GM19324 (cell line): ENCODE measurements around the gene ATP6V1F.

Experiments
- ATAC-seq: cut with Tn5 transposase; IDR thresholded peaks from one replicate; pipeline ENCODE4 v1.9.1; 2021; ENCODE audit warnings: mild to moderate bottlenecking, moderate library complexity; ENCODE audit not compliant: unreplicated experiment, low FRiP score

The ATP6V1F gene

DNA sequence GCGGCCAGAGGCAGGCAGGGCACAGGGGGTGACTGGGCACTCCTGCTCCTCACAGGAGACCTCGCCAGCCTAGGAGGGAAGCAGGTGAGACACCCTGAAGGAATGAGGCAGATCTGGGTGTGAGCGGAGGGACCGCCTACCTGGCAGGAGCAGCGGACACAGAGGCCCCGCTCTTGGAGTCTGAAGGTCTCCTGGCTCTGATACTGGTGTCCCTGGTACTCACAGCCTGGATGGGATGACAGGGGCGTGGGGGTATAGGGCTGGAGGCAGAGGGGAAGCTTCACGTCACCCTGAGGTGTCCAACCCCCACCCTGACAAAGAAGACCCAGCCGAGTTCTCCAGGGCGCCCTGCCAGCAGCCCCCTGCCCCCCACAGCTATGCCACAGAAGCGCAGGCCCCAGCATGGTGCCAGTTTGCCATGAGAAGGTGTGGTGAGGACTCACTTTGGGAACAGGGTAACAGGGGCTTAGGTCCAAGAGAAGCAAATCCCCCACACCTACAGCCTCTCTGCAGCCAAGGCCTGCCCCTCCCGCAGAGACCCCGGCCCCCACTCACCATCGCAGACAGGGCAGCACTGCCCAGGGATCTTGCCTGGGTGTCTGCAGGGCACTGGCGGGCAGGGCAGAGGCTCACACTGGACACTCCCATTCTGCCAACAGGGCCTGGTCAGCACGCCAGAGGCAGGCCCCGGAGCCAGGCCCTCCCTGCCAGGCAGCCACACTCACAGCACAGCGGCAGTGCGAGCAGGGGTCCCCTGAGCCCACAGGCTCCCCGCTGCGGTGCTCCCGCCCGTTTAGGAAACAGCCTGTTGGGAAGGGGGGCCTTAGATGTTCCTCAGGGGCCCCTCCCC is 30.8 kb downstream of the ATP6V1F start:
- no peak for ATAC-seq

DNA sequence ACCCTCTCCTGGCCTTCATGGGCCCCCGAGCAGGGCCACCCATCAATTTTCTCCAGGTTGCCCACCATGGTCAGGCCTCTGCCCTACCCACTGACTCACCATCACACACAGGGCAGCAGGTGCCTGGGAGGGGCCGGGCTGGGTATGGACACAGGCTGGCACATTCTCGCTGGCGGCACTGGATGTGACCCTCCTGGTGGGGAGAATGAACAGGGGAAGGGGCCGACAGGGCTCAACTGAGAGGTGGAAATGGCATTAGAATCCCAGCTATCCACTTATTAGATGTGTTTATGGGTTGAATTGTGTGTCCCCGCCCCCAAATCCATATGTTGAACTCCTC is 31.4 kb downstream of the ATP6V1F start:
- ATAC-seq: no peak

DNA sequence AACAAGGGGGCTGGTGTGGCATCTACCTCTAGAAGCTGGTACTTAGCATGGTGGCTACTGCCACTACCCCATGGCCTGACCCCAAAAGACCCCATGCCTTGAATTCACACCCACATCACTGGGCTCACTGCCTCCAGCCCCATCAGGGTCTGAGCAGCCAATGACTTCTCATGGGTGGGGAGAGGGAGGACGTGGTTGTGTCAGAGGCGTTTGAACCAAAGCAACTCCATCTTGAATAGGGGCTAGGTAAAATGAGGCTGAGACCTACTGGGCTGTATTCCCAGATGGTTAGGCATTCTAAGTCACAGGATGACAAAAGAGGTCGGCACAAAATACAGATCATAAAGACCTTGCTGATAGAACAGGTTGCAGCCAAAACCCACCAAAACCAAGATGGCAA is 32.7 kb downstream of the ATP6V1F start:
- no peak for ATAC-seq

DNA sequence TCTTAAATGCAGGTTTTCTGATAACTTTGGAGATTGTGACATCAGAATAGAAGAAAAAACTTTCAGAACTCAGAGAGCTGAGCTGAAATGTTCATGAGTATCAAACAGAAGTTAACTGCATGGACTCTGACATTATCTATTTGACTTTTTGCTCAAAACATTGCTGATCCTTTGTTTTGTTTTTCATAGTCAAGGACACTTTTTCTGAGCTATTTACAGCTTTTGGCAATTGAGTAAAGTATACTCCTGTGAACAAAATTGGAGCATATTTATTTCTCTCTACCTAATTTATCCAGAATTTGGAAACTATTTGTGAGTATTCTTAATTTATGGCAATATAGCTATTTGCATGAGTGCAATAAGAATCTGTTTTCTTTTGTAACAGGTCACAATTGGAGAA is 36.7 kb downstream of the ATP6V1F start:
- no peak for ATAC-seq

DNA sequence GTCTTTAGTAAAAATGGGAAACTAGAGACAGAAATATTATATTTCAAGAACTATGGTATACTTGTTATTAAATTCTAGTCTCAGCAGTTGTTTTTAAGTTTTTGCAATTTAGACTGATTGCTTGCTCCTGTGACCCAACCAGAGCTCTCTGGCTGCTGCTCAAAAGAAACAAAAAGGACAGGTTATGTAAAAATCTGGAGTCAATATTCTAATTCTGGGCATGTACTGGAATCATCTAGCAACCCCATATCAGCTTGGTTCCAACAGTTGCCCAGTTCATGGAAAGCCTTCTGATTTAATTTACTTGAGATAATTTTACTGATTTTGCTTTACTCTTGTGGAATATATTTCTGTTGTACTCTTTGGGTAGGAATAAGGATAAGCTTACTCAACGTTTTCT is 37.6 kb downstream of the ATP6V1F start:
- ATAC-seq: no peak

DNA sequence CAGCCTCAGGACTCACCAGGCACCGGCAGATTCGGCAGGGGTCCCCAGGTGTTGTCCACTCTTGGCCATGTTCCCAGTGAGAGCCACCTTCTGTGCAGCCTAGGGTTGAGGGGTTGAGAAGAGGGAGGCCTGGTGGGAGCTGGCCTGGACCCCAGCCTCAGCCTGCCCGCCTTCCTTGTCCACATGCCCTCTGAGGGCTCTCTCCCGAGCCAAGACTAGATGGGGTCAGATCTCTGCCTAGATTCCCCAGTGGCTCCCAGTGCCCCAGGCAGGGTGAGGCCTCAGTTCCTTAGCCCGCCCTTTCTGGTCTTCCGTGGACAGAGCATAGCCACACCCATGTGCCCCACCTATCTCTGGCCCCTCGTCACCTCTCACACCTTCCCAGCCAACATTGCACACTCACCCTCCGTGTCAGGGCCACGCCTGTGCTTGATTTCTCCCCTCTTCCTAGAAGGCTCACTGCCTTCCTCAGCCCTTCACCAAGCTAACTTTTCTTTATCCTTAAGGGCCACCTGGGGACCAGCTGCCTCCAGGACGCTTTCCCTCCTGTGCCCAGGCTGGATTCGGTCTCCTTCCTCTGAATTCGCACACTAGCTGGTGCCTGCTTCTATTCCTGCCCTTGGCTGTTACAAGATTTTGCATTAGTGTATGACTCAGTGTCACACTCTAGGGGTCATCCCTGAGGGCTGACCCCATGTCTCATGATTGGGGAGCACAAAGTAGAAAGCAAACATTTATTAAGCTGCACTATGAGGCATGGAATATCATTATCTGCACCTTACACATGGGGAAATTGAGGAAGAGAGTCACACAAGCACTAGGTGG is 40.3 kb downstream of the ATP6V1F start:
- ATAC-seq: no peak

DNA sequence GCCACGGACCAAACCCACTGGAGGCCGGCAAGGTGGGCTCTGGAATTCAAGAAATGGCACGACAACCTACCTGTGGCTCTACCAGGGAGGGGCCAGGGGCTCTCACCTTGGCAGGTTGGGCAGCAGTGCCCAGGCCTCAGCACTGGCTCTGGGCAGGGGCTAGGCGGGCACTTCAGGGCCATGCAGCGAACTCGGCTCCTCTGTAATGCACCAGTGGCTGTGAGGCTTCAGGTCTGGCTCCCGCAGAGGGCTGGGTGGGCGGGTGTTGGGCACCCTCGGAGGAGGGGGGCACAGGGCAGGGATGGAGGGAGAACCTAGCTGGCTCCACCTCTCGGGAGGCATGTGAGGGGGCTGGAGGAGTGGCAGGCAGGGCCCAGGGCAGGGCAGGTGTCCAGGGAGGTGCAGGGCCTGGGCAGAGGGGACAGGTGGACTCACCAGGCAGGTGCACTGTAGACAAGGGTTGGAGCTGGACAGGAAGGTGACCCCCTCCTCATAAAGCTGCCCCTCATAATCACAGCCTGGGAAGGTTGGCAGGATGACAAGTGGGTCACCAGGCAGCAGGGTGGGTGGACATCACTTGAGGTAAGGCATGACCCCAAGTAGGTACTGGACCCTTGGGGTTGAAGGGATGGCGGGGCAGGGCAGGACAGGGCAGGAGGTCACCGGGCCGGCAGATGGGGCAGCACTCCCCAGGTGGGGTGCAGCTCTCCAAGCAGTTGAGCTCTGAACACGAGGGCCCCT is 41.1 kb downstream of the ATP6V1F start:
- no peak for ATAC-seq

DNA sequence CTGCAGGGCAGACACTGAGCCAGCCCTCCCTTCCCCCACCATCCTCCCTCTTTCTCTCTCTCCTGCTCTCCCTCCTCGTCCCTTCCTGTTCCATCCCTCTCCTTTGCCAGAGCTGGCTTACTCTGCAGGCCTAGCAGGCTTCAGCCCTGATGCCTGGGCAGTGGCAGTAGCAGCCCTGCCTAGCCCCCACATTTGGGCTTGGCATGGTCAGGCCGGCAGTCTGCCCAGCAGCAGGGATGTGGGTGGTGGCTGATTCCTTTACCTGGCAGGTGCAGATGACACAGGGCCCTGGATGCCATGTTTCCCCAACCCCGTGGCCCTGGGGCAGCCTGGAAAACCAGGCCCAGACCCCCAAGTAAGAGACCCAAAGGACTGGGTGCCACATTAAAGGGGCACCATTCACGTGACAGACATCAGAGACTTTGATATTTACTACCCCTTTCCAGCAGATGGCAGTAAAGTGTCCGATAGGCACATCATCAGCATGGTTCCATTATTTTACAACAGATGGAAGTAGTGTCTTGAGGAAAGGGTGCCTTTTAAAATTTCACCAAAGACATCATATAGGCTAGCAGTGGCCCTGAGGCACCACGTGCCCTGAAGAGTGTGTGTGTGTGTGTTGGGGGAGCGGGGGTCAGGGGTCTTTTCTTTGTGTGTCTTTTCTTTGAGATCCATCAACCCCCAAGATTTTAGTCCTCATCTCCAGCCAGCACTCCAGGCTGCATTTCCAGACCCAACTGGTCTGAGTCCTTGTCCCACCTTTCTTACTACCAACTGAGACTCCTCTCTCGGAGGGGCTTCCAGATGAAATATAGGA is 41.9 kb downstream of the ATP6V1F start:
- no peak for ATAC-seq

DNA sequence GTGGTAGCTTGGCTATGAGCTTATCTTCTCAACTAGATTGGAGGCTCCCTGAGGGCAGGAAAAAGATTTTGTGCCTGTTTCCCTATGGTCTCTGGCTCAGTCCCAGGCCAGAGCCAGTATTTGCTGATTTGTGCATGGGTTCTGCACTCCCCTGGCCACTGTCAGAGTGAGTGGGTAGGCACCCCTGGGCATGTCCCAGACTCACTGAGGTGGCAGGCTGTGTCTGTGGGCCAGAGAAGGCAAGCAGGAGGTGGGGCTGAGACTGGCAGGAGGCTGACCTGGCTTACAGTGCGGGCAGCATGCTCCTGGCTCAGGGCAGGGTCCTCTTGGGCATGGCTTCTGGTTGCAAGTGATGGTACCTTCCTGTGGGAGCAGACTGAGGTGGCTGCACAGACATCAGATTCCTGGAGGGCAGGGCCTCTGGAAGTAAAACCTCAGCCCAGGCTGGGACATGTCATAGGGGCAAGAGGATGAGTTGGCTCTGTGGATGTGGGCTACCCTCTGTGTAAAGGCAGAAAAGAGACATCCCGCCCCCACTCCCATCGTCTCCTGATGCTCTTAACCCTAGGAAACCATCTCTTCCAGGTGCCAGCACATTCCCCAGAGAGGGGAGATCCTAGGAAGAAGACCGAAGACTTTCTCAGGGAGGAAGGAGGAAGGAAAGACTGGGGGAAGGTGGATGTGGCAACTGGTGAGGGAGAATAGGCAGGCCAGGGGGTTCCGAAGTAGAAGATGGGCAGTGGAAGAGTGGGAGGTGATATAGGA is 43.5 kb downstream of the ATP6V1F start:
- no peak for ATAC-seq

DNA sequence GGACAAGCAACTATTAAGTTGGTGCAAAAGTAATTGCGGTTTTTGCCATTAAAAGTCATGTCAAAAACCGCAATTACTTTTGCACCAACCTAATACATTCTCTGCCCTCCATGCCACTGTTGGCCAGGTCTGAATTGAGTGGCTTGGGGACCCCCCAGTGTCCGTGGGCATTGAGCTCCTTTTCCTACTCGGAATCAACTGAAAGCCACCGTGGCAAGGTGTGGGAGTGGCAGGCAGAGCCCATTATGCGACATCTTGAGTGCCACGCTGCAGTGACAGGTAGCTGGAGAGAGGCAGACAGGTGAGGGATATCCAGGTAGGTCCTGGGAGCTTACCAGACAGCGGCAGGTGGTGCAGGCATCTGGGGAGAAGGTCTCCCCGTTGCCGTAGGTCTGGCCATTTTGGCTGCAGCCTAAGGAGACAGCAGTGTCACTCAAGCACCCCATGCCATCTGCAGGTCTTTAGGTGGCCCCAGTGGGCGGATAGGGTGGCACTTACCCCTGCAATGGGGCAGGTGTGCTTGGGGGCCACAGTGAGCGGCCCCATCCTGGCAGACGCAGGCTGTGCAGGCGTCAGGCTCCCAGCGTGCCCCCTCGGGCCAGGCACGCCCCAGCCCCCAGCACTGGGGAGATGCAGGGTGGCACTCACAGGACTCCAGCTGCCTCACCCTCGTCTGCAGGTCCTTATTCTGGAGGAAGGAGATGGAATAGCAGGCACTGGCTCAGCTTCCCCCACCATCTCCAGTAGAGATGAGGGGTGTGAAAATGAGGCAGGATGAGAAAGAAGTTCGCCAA is 44.3 kb downstream of the ATP6V1F start:
- ATAC-seq: no peak

DNA sequence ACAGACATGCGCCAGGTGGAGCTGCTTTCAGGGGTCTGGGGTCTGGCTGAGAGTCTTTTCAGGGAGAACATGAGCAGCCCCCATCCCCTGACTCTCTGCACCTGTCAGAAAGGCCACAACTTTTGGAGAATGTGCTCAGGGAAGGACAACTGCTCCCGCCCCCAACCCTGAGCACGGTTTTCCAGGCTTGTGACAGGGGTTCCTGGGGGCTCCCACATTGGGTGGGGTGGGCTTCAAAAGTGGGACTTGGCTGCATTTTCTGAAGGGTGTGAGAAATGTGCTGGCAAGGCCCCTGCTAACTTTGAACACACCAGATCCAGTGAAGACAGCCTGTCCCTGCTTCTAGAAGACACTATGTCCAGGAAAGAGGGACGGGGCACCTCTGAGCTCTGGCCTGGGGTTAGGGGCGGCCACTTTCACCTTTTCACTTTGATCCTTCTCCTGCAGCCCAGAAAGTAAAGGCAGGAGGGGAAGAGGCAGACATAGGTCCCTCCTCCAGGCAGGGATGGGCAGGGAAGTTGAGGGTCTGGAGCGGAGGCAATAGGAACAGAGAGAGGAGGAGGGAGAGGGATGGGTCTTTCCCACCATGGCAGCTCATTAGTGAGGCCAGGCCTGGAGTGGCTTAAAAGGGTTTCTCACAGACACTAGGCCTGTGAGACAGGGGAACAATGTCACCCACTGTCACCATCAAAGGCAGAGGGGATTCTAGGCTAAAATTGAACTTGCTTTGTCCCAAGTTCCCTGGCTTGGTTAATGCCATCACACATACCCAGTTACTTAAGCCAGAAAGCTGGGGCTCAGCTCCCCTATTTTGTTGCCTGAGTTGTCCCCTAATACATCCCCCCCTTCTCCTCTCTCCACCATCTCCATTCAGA is 46.3 kb downstream of the ATP6V1F start:
- no peak for ATAC-seq

DNA sequence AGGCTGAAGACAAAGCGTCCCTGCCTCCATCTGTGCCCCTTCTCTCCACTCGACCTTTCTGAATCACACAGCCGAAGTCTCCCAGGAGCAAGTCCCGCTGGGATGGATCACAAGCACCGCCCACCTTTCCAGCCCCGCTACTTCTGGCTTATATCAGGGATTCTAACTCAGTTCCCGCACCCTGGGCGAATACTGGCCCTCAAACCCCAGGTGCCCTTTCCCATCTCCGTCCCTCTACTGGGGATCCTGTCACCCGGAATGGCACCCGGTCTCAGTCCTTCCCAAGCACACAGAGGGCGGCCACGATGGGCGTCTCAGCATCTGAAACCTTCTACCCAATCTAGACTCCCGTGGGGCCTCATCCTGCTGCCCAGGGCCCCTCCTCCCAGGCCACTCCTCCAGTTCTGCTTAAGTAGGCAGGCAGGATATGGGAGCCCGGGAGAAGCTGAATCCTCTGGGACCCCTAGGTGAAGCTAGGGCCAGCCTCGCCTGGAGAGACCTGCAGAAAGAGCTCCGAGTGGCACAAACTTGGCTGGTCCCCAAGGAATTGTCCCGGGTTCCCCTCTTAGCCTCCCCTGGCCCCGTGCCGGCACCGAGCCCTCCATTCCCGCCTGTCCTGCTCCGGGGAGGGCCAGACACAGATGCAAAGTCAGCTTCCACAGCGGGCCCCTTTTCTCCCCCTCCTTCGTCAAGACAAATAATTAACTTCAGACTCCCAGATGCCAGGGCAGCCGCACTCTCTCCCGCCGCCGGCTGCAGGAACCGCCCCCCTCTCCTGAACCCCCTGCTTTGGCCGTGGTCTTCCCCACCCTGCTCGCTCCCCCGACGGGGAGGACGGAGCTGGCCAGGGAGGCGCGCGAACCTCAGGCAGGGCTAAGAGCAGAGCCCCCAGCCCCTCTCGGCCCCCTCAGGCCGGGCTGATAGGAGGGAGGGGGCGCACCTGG is 47.2 kb downstream of the ATP6V1F start:
- no peak for ATAC-seq

DNA sequence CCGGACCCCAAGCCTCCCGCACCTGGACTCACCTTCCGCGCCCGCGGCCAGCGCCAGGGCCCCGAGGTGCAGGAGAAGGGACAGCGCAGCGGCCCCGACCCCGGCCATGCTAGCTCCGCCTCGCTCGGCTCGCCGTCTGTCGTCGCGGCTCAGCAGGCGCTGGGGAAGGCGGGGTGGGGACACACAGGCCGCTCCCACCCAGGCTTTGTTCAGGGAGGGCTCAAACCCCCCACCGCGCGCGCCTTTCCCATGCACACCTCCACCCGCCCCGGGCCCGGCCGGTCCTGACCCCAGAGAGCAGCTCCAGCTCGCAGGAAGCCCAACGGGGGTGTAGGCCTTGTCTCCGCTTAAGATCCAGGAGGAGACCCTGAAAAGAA is 47.9 kb downstream of the ATP6V1F start, which contains the start of gene KCP:
KCP (minus strand) TSS at position 141 of the 377 bp plus-strand sequence; CDS start at position 108, 33 bp downstream.
- ATAC-seq: no peak

DNA sequence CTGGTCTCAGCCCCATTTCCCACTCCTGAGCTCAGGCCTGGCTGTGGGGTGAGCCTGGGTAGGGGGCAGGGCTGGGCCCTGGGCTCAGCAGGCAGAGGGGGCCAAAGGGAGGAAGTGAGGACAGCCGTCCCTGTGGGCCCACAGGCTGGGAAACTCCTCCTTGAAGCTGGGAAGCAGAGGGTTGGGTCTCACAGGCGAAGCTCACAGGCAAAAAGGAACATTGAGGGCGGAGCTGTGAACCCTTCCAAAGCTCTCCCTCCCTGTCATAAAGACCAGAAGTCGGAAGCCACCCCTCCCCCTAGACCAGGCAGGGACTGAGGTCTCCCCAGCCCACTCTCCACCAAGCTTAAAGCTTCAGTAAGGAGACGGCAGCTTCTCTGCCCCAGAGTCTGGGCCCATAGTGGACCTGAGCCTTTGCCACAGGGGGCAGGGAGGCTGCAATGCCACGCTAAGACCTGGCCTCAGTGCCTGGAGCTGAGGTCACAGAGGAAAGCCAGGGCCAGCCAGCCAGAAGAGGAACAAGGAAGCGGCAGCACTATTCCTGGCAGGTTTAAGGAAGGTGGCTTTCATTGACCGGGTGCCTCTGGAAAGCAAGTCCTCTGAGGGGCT is 48.9 kb downstream of the ATP6V1F start:
- no peak for ATAC-seq

DNA sequence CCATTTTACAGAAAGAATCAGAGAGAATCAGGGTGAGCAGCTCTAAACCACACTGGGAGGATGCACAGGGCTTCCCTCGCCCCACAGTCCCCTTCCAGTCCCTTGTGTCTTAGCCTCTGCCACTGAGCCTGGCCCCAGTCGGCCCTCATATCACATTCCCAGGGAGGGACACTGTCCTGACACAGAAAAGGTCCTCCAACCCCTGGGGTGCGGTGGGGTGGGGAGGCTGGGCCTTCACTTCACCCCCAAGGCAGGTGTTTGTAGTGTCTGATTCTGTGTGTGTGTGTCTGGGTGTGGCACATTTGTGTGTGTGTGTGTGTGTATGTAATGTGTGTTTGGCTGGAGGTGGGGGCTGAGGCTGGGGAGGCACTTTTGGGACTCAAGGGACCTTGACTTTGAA is 49.6 kb downstream of the ATP6V1F start:
- ATAC-seq: no peak
